ENCODE data around the gene TRAM2. TPM values are rescaled to one million over a fixed set of nuclear protein-coding genes. Genes with fewer than 3 reads are reported as not detected.

TRAM2 gene
- total and polyA plus RNA-seq, 2 of the 13 experiments (the other 11 are each of a cell fraction or from before 2014, with no cell fraction given), result 49.1 to 72.5 TPM

DNA sequence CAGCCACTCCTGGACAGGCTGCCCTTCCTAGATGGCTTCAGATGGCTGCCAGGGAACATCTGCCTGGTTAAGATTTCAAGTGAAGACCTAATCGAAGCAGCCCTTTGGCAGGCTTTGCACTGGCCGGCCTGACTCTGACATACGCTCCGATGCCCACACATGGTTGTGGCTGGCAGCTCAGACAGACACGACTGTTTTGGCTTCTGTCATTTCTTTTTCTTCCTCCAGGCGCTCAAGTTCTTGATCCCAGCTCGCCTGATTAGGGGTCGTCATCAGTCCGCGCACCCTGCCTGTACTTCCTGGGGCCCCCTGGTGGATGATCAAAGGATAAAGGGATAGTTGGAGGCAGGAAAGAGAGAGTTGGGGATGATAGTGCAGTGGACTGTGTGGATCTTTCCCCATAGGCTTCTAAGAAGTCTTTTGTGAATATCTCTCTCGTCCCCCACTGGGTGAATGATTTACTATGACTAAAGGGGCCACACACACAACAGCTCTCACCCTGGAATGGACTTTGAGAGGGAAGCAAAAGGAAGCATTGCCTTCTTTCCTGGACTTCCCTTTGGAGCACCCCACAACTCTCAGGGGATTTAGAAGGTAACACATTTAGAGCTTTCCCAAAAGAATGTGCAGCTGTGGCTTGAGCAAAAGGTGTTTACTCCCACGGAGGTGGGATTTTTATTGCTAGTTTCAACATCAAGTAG lies 21.4 kb upstream of the TRAM2 start (continued):
- TF ChIP-seq, protein P1, sequence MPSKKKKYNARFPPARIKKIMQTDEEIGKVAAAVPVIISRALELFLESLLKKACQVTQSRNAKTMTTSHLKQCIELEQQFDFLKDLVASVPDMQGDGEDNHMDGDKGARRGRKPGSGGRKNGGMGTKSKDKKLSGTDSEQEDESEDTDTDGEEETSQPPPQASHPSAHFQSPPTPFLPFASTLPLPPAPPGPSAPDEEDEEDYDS (CRISPR knock-in tag; IDR thresholded peaks at IDR 0.05), result peak; percentile 83
- TF ChIP-seq KMT2B (CRISPR knock-in tag; IDR thresholded peaks at IDR 0.05) (peak; percentile 83; the same call in 1 of the 2 replicates), ZNF124 (CRISPR knock-in tag; IDR thresholded peaks at IDR 0.05) (peak; percentile 78; the same call in 1 of the 2 replicates), YEATS2 (CRISPR knock-in tag; IDR thresholded peaks at IDR 0.05; ENCODE audit: borderline replicate concordance) (peak; percentile 88), TRIM24 (CRISPR knock-in tag; IDR thresholded peaks at IDR 0.05) (no peak), XRCC5 (optimal IDR thresholded peaks at IDR 0.05; ENCODE audit: low read length) (peak; percentile 97), ESRRA (CRISPR knock-in tag; IDR thresholded peaks at IDR 0.05; ENCODE audit: low read depth) (no peak), PCBP2 (optimal IDR thresholded peaks at IDR 0.05; ENCODE audit: low read depth, low read length, poor library complexity, severe bottlenecking) (no peak), ZNF430 (CRISPR knock-in tag; IDR thresholded peaks at IDR 0.05) (0 out of 2 replicates have a peak, but pooled peaks have one; percentile 77), ZSCAN20 (CRISPR knock-in tag; IDR thresholded peaks at IDR 0.05; ENCODE audit: borderline replicate concordance) (no peak; the same call in 1 of the 2 replicates), NCOA1 (CRISPR knock-in tag; IDR thresholded peaks at IDR 0.05) (0 out of 2 replicates have a peak, but pooled peaks have one; percentile 80), ZNF282 (IDR thresholded peaks at IDR 0.05; ENCODE audit: partially characterized antibody) (no peak), ZFP41 (CRISPR knock-in tag; IDR thresholded peaks at IDR 0.05; ENCODE audit: borderline replicate concordance) (no peak), PHB2 (IDR thresholded peaks at IDR 0.05; ENCODE audit: partially characterized antibody) (no peak), ZNF253 (CRISPR knock-in tag; IDR thresholded peaks at IDR 0.05; ENCODE audit: borderline replicate concordance) (no peak), ZNF382 (CRISPR knock-in tag; IDR thresholded peaks at IDR 0.05; ENCODE audit: borderline replicate concordance) (no peak), ZSCAN12 (CRISPR knock-in tag; IDR thresholded peaks at IDR 0.05) (0 out of 2 replicates have a peak, but pooled peaks have one; percentile 77), IRF2 (CRISPR knock-in tag; IDR thresholded peaks at IDR 0.05) (peak; percentile 56; the same call in 1 of the 2 replicates), ZNF549 (CRISPR knock-in tag; IDR thresholded peaks at IDR 0.05) (no peak), HIVEP1 (CRISPR knock-in tag; IDR thresholded peaks at IDR 0.05) (no peak), AGO2 (optimal IDR thresholded peaks at IDR 0.05; ENCODE audit: low read depth, low read length) (no peak), ARNT (IDR thresholded peaks at IDR 0.05) (no peak), FOXK1 (CRISPR knock-in tag; IDR thresholded peaks at IDR 0.05; ENCODE audit: borderline replicate concordance, low read depth) (peak; percentile 40; the same call in 1 of the 2 replicates), KLF12 (CRISPR knock-in tag; IDR thresholded peaks at IDR 0.05; ENCODE audit: borderline replicate concordance) (peak; percentile 65; the same call in 1 of the 2 replicates), ZSCAN9 (CRISPR knock-in tag; IDR thresholded peaks at IDR 0.05; ENCODE audit: borderline replicate concordance) (peak; percentile 90; the same call in 1 of the 2 replicates), ATF1 (CRISPR knock-in tag; IDR thresholded peaks at IDR 0.05) (peak; percentile 98), MATR3 (CRISPR knock-in tag; IDR thresholded peaks at IDR 0.05) (no peak)
- TF ChIP-seq, protein P2, sequence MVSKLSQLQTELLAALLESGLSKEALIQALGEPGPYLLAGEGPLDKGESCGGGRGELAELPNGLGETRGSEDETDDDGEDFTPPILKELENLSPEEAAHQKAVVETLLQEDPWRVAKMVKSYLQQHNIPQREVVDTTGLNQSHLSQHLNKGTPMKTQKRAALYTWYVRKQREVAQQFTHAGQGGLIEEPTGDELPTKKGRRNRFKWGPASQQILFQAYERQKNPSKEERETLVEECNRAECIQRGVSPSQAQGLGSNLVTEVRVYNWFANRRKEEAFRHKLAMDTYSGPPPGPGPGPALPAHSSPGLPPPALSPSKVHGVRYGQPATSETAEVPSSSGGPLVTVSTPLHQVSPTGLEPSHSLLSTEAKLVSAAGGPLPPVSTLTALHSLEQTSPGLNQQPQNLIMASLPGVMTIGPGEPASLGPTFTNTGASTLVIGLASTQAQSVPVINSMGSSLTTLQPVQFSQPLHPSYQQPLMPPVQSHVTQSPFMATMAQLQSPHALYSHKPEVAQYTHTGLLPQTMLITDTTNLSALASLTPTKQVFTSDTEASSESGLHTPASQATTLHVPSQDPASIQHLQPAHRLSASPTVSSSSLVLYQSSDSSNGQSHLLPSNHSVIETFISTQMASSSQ (IDR thresholded peaks at IDR 0.05; ENCODE audit: low read depth), result peak; percentile 99
- TF ChIP-seq, protein P2 (CRISPR knock-in tag; IDR thresholded peaks at IDR 0.05; ENCODE audit: borderline replicate concordance), result peak; percentile 99

All from HepG2 (cell line).